ENCODE data around the gene PLXDC2. TPM values are rescaled to one million over a fixed set of nuclear protein-coding genes. Genes with fewer than 3 reads are reported as not detected.

PLXDC2 gene
- total and polyA plus RNA-seq, 4 donors, result 11.8 to 99.6 (median 40.8) TPM

DNA sequence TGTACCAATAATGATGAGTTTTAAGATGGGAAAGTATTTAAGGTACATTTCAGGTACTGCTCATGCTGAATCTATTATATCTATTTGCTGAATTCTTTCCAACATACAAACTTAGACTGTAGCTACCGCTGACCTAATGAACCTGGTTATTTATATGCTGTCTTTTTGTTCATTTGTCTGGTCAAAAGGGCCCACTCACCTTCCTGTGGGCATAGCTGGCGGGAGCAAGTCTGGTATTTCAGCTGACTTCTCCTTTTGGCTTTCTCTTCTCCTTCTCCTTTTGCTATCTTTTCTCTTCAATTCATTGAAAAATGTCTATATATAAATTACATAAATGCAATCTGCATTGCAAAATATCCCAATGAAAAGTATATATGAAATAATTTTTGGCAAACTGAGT lies 9.5 kb downstream of the PLXDC2 start:
- no peak for DNase-seq
- Histone ChIP-seq H3K4me1 (ENCODE audit: control insufficient read depth in 5 of 5, insufficient read depth in 5 of 5, low read length in 5 of 5) (peaks cover 0 to 61% (median 13%) of the 10 kb centered on the region in 5 donors), H3K9me3 (ENCODE audit: control insufficient read depth in 4 of 4, insufficient read depth in 3 of 4, low read length in 3 of 4) (no peaks in the 10 kb centered on the region), H3K27ac (ENCODE audit: low read depth in 1 of 2, low read length in 1 of 2) (no peak overlapping the region), H3K36me3 (ENCODE audit: control insufficient read depth in 4 of 4, insufficient read depth in 4 of 4, low read length in 4 of 4) (peaks cover 0 to 10% (median under 1%) of the 10 kb centered on the region in 4 donors), H3K9ac (ENCODE audit: insufficient read depth in 1 of 2, low read length in 2 of 2) (no peak overlapping the region), H3K27me3 (ENCODE audit: control insufficient read depth in 3 of 3, insufficient read depth in 3 of 3, low read length in 2 of 3) (no peaks in the 10 kb centered on the region), H3K4me3 (no peak overlapping the region)
- TF ChIP-seq, protein P1, sequence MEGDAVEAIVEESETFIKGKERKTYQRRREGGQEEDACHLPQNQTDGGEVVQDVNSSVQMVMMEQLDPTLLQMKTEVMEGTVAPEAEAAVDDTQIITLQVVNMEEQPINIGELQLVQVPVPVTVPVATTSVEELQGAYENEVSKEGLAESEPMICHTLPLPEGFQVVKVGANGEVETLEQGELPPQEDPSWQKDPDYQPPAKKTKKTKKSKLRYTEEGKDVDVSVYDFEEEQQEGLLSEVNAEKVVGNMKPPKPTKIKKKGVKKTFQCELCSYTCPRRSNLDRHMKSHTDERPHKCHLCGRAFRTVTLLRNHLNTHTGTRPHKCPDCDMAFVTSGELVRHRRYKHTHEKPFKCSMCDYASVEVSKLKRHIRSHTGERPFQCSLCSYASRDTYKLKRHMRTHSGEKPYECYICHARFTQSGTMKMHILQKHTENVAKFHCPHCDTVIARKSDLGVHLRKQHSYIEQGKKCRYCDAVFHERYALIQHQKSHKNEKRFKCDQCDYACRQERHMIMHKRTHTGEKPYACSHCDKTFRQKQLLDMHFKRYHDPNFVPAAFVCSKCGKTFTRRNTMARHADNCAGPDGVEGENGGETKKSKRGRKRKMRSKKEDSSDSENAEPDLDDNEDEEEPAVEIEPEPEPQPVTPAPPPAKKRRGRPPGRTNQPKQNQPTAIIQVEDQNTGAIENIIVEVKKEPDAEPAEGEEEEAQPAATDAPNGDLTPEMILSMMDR (IDR thresholded peaks at IDR 0.05; ENCODE audit: control extremely low read depth, extremely low read depth), result no peak
- no peak for ATAC-seq (ENCODE audit: insufficient read depth, low FRiP score)
- WGBS, 2 donors, result 22 to 62% methylated on average over 2 of the region's 2 CpGs

DNA sequence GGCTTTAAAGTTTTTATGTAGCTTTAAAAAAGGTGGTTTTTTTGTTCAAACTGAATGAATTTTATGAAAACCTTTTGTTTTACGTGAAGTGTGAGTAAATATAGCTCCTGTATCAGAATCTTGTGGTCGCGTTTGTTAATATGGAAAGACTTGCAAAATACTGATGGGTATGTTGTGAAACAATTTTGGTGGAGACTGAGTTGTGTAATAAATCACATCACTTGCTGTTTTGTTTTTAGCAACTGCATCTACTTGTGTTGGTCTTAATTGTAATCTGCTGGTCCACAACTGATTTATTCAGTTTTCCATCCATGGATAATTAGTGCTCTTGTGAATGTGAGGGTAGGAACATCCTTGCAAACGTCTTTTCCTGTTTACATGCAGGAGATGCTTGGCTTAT lies 10.5 kb downstream of the PLXDC2 start:
- H3K4me3 ChIP-seq, result no peak overlapping the region
- no peak overlapping the region for H3K9ac ChIP-seq (ENCODE audit: insufficient read depth in 1 of 2, low read length in 2 of 2)
- no peak for ATAC-seq (ENCODE audit: insufficient read depth, low FRiP score)
- peak in 1 of 3 donors; percentile 70 for DNase-seq
- no peaks in the 10 kb centered on the region for H3K27me3 ChIP-seq (ENCODE audit: control insufficient read depth in 3 of 3, insufficient read depth in 3 of 3, low read length in 2 of 3)
- H3K4me1 ChIP-seq (ENCODE audit: control insufficient read depth in 5 of 5, insufficient read depth in 5 of 5, low read length in 5 of 5), result peaks cover 0 to 61% (median 13%) of the 10 kb centered on the region in 5 donors
- H3K27ac ChIP-seq (ENCODE audit: low read depth in 1 of 2, low read length in 1 of 2), result no peak overlapping the region
- WGBS, 2 donors, result 33 to 49% methylated on average over 4 of the region's 4 CpGs
- TF ChIP-seq, protein P1 (IDR thresholded peaks at IDR 0.05; ENCODE audit: control extremely low read depth, extremely low read depth), result no peak
- peaks cover 0 to 11% (median 3%) of the 10 kb centered on the region in 4 donors for H3K36me3 ChIP-seq (ENCODE audit: control insufficient read depth in 4 of 4, insufficient read depth in 4 of 4, low read length in 4 of 4)
- no peaks in the 10 kb centered on the region for H3K9me3 ChIP-seq (ENCODE audit: control insufficient read depth in 4 of 4, insufficient read depth in 3 of 4, low read length in 3 of 4)

DNA sequence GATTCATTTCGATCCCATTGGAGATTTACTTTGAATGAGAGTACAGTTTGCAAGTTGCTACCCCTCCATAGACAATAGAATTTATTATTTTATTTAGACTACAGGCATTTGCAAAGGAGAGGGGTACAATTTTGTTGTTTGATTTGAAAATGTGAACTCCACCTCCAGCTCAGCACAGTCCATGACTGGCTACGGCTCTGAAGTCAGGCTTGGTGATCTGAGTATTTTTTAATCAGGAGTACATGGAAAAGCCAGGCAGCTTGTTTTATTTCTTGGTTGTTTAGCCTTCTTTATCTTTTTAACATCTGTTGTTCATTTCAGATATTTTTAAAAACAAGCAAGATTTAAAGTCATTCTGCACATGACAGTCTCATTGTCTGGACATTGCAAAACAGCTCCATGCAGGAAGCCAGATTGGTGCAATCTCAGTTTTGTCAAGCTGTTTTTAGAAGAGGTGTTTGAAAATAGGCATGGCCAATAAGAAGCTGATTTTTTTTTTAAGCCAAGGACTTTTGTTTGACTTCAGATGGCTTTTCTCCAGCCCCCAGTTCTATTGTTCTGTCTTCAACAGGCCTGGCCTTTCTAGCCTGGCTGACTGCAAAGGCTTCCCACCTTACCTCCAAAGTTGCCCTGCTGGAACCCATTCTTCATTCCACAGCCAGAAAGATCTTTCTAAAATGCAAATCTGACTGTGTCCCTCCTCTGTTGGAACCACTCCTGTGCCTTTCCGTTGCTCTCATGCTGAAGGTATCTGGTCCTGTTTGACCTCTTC lies 12.2 kb downstream of the PLXDC2 start:
- 73 to 83% methylated on average over 3 of the region's 3 CpGs for WGBS, 2 donors
- Histone ChIP-seq H3K4me3 (no peak overlapping the region), H3K27ac (ENCODE audit: low read depth in 1 of 2, low read length in 1 of 2) (peak overlapping the region; percentile 35 to 46), H3K27me3 (ENCODE audit: control insufficient read depth in 3 of 3, insufficient read depth in 3 of 3, low read length in 2 of 3) (no peaks in the 10 kb centered on the region), H3K4me1 (ENCODE audit: control insufficient read depth in 5 of 5, insufficient read depth in 5 of 5, low read length in 5 of 5) (peaks cover 0 to 75% (median 13%) of the 10 kb centered on the region in 5 donors), H3K9me3 (ENCODE audit: control insufficient read depth in 4 of 4, insufficient read depth in 3 of 4, low read length in 3 of 4) (no peaks in the 10 kb centered on the region), H3K36me3 (ENCODE audit: control insufficient read depth in 4 of 4, insufficient read depth in 4 of 4, low read length in 4 of 4) (peaks cover 0 to 11% (median 4%) of the 10 kb centered on the region in 4 donors), H3K9ac (ENCODE audit: insufficient read depth in 1 of 2, low read length in 2 of 2) (peak overlapping the region in 1 of 2 donors; percentile 26)
- TF ChIP-seq, protein P1 (IDR thresholded peaks at IDR 0.05; ENCODE audit: control extremely low read depth, extremely low read depth), result no peak
- peak; percentile 36 for ATAC-seq (ENCODE audit: insufficient read depth, low FRiP score)
- DNase-seq, result peak; percentile 49 to 94 (median 92)

Data from lung (tissue), 12 donors.